Fibroblast of pulmonary artery (primary cell): Measurements from ENCODE around the gene PPIF.

ENCODE experiments used
- DNase-seq: peaks from one replicate; pipeline ENCODE4 v3.0.0-alpha.2; 2010; ENCODE audit warnings: low read depth
- H3K4me3 ChIP-seq: replicated peaks from 2 replicates; pipeline ENCODE4 v1.5.1; 2011; ENCODE audit warnings: low read depth, mild to moderate bottlenecking, control low read depth, low read length, moderate library complexity
- TF ChIP-seq, protein P1 (sequence below): IDR thresholded peaks from 2 replicates; pipeline ENCODE4 v1.5.1; 2011; ENCODE audit warnings: mild to moderate bottlenecking, control low read depth, low read length, inconsistent platforms; ENCODE audit errors: missing control alignments

Gene PPIF

DNA sequence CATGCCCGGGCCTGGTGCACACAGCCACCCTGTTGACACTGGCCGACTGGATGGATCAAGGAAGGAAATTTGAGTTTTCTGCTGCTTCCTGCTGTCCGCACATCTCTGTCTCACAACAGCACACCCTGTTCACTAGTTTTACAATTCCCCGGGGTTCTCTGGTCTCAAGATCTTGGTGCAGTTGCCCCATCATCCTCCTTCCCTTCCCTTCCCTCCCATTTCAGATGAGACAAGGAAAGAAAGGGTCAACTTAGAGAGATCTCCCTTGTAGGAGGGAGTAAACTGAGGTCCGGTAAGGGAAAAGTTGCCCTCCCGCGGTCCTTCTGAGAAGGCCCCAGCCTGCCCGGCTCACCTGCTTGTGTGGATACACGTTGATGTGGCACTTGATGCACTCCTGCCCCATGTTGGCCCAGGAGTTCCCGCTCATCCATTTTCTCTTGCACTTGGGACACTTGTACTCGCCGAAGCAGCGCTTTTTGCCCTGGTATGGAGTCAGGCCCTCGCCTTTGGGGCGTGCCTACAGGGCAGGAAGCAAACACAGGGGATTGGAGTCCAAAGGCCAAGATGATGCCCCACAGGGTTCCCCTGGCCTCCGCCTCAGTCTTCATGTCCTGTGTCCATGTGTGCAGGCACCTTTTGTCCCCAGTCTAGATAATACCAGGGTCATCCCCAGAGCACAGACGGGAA is 46.8 kb downstream of the PPIF start:
- TF ChIP-seq, protein P1, sequence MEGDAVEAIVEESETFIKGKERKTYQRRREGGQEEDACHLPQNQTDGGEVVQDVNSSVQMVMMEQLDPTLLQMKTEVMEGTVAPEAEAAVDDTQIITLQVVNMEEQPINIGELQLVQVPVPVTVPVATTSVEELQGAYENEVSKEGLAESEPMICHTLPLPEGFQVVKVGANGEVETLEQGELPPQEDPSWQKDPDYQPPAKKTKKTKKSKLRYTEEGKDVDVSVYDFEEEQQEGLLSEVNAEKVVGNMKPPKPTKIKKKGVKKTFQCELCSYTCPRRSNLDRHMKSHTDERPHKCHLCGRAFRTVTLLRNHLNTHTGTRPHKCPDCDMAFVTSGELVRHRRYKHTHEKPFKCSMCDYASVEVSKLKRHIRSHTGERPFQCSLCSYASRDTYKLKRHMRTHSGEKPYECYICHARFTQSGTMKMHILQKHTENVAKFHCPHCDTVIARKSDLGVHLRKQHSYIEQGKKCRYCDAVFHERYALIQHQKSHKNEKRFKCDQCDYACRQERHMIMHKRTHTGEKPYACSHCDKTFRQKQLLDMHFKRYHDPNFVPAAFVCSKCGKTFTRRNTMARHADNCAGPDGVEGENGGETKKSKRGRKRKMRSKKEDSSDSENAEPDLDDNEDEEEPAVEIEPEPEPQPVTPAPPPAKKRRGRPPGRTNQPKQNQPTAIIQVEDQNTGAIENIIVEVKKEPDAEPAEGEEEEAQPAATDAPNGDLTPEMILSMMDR: no peak
- no peak overlapping the region for H3K4me3 ChIP-seq
- DNase-seq: no peak

DNA sequence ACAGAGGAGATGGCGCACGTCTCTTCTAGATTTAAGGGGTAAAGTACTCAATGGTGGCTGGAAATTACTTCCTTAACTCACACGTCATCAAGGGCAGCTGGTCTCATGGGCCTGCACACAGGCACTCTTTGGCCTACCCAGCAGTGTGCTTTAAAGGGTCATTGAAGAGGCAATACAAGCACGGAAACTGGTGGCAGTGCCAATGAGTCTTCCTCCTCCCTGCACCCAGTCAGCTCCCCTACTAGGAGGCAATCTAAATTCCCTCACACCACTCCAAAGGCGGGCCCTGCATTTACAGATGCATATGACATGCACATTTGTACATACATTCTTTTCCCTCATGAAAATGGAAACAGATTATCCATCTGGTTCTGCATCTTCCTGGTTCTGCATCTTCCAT is 47.4 kb downstream of the PPIF start:
- no peak overlapping the region for H3K4me3 ChIP-seq
- DNase-seq: no peak
- TF ChIP-seq, protein P1: no peak

DNA sequence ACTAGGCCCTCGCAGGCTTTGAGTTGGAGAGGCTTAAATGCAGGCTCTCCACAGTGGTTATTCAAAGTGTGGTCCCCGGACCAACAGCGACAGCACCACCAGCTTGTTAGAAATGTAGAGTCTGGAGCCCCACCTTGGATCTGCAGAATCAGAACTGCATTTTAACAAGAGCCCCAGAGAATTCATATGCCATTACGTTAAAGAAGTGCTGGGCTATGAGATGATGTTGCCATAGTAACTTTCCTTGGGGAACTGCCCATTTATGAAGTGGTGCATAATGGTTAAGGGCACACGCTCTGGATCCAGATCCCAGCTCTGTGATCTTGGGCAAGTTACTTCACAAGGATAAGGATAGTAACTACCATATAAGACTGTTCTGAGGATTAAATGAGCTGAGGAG is 49.3 kb downstream of the PPIF start:
- H3K4me3 ChIP-seq: no peak overlapping the region
- DNase-seq: no peak
- TF ChIP-seq, protein P1: no peak

GRCh38 chr10:79397051-79397450 is 49.8 kb downstream of the PPIF start:
- TF ChIP-seq, protein P1: no peak
- no peak for DNase-seq
- no peak overlapping the region for H3K4me3 ChIP-seq

GRCh38 chr10:79397575-79398303 is 50.5 kb downstream of the PPIF start:
- no peak overlapping the region for H3K4me3 ChIP-seq
- TF ChIP-seq, protein P1: no peak
- DNase-seq: peak; percentile 62

DNA sequence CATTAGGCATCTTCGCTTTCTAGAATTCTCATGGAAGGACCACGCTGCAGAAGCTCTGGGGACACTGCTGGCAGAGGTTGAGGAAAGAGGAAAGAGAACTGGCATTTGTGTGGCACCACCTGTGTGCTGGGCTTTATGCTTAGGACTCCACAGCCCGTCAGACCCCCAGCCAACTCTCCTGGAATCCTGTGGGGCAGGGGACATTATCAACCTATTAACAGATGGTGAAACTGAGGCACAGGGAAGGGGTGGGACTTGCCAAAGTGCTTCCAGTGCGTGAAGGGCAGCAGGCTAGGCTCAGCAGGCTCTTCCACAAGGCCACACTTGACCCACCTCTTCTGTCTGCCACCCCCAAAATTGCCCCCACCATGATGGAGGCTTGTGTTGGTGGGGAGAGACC is 51.4 kb downstream of the PPIF start:
- TF ChIP-seq, protein P1: no peak
- no peak for DNase-seq
- no peak overlapping the region for H3K4me3 ChIP-seq
